ENCODE measurements around the gene CDH18.

Gene CDH18

GRCh38 chr5:19770396-19770795 is 217.6 kb downstream of the CDH18 start:
- H3K27ac Mint-ChIP-seq, result no peak overlapping the region
- peaks cover 17% of the 10 kb centered on the region for H3K9me3 Mint-ChIP-seq
- no peaks in the 10 kb centered on the region for H3K4me1 Mint-ChIP-seq (ENCODE audit: low read depth)
- H3K36me3 Mint-ChIP-seq (ENCODE audit: low read depth), result no peaks in the 10 kb centered on the region
- no peaks in the 10 kb centered on the region for H3K27me3 Mint-ChIP-seq (ENCODE audit: low read depth)
- no peak overlapping the region for H3K4me3 Mint-ChIP-seq

GRCh38 chr5:19767987-19768386 is 220.0 kb downstream of the CDH18 start:
- Mint-ChIP-seq H3K27me3 (ENCODE audit: low read depth) (no peaks in the 10 kb centered on the region), H3K36me3 (ENCODE audit: low read depth) (no peaks in the 10 kb centered on the region), H3K4me1 (ENCODE audit: low read depth) (no peaks in the 10 kb centered on the region), H3K9me3 (peaks cover 27% of the 10 kb centered on the region), H3K4me3 (no peak overlapping the region), H3K27ac (no peak overlapping the region)

- no peaks in the 10 kb centered on the region for H3K4me1 Mint-ChIP-seq (ENCODE audit: low read depth)
- no peaks in the 10 kb centered on the region for H3K27me3 Mint-ChIP-seq (ENCODE audit: low read depth)
- no peaks in the 10 kb centered on the region for H3K36me3 Mint-ChIP-seq (ENCODE audit: low read depth)
- peaks cover 24% of the 10 kb centered on the region for H3K9me3 Mint-ChIP-seq
- H3K4me3 Mint-ChIP-seq, result no peak overlapping the region
- no peak overlapping the region for H3K27ac Mint-ChIP-seq
Measured at GRCh38 chr5:19753579-19753978, 234.4 kb downstream of the CDH18 start.

DNA sequence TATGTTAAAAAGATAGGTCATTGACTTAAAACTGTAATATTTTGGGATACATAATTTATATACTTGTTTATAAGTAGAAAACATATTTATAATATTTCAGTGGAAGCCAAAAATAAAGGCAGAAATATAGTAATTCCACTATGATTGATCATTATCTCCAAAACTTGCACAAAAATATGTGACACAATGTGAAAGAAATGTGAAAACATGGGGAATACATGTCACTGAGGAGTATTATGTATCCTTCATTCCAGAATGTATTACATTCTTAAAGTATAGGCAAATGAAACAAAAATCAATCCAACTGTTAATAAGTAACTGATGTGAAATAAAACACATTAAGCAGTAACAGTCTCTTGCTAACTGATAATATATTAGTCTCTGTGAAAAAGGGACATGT is 236.7 kb downstream of the CDH18 start:
- H3K27me3 Mint-ChIP-seq (ENCODE audit: low read depth), result no peaks in the 10 kb centered on the region

DNA sequence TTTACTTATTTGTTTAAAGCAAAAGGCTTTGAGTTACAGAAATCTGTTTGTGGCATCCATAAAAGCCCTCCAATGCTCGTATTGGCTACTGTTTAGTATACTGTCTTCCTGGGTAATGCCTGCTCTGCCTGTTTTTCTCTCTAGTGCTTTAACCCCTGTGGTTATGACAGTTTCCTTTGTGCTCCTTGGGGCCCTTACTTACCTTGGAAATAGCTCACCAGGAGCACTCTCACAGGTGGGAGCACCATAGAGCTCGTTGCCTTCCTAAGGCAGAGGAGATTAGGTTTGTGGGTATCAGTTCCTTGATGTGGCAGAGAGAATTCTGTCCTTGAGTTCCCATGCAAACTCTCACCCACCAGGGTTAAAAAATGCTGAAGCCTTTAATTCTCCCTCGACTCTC is 242.8 kb downstream of the CDH18 start:
- Mint-ChIP-seq H3K4me1 (ENCODE audit: low read depth) (no peaks in the 10 kb centered on the region), H3K9me3 (peaks cover 9% of the 10 kb centered on the region), H3K4me3 (no peak overlapping the region), H3K27me3 (ENCODE audit: low read depth) (no peaks in the 10 kb centered on the region), H3K36me3 (ENCODE audit: low read depth) (no peaks in the 10 kb centered on the region), H3K27ac (no peak overlapping the region)

More for the DNA sequence above, 236.7 kb downstream of the CDH18 start:
- Mint-ChIP-seq H3K27ac (no peak overlapping the region), H3K4me3 (no peak overlapping the region), H3K9me3 (peaks cover 20% of the 10 kb centered on the region), H3K4me1 (ENCODE audit: low read depth) (no peaks in the 10 kb centered on the region), H3K36me3 (ENCODE audit: low read depth) (no peaks in the 10 kb centered on the region)

GRCh38 chr5:19739671-19740070 is 248.3 kb downstream of the CDH18 start:
- Mint-ChIP-seq H3K36me3 (ENCODE audit: low read depth) (no peaks in the 10 kb centered on the region), H3K27me3 (ENCODE audit: low read depth) (no peaks in the 10 kb centered on the region), H3K27ac (no peak overlapping the region), H3K4me3 (no peak overlapping the region), H3K9me3 (peaks cover 15% of the 10 kb centered on the region), H3K4me1 (ENCODE audit: low read depth) (no peaks in the 10 kb centered on the region)

DNA sequence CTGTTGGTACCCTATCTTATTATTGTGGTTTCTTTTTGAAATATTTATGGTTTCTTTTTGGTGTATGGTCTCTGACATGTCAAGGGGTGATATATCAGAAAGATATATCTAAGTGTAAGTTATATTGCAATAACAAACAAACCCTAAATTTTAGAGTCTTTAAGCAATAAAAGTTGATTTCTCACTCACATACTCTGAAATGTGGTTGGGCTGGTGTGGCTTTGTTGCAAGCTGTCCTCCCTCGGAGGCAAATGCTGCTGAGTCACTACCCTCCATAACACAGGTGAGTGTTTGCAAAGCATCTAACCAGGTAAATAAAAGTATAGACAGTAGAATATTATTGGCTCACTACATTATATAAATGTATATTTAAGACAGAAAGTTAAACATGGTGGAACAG is 253.2 kb downstream of the CDH18 start:
- no peak overlapping the region for H3K27ac Mint-ChIP-seq

GRCh38 chr5:19733612-19734495 is 254.1 kb downstream of the CDH18 start:
- H3K27ac Mint-ChIP-seq, result no peak overlapping the region
- H3K9me3 Mint-ChIP-seq, result peaks cover 17% of the 10 kb centered on the region
- H3K27me3 Mint-ChIP-seq (ENCODE audit: low read depth), result no peaks in the 10 kb centered on the region
- no peak overlapping the region for H3K4me3 Mint-ChIP-seq
- H3K36me3 Mint-ChIP-seq (ENCODE audit: low read depth), result no peaks in the 10 kb centered on the region
- H3K4me1 Mint-ChIP-seq (ENCODE audit: low read depth), result no peaks in the 10 kb centered on the region

More for the DNA sequence above, 253.2 kb downstream of the CDH18 start:
- H3K9me3 Mint-ChIP-seq, result peaks cover 17% of the 10 kb centered on the region
- H3K4me1 Mint-ChIP-seq (ENCODE audit: low read depth), result no peaks in the 10 kb centered on the region
- no peaks in the 10 kb centered on the region for H3K27me3 Mint-ChIP-seq (ENCODE audit: low read depth)
- no peaks in the 10 kb centered on the region for H3K36me3 Mint-ChIP-seq (ENCODE audit: low read depth)
- no peak overlapping the region for H3K4me3 Mint-ChIP-seq

GRCh38 chr5:19728571-19728970 is 259.4 kb downstream of the CDH18 start:
- Mint-ChIP-seq H3K27ac (no peak overlapping the region), H3K36me3 (ENCODE audit: low read depth) (no peaks in the 10 kb centered on the region), H3K27me3 (ENCODE audit: low read depth) (no peaks in the 10 kb centered on the region), H3K9me3 (peaks cover 13% of the 10 kb centered on the region), H3K4me1 (ENCODE audit: low read depth) (no peaks in the 10 kb centered on the region), H3K4me3 (no peak overlapping the region)

- Mint-ChIP-seq H3K9me3 (no peaks in the 10 kb centered on the region), H3K36me3 (ENCODE audit: low read depth) (no peaks in the 10 kb centered on the region), H3K27ac (no peak overlapping the region), H3K4me1 (ENCODE audit: low read depth) (no peaks in the 10 kb centered on the region), H3K27me3 (ENCODE audit: low read depth) (no peaks in the 10 kb centered on the region), H3K4me3 (no peak overlapping the region)
Measured at GRCh38 chr5:19719109-19719508, 268.9 kb downstream of the CDH18 start.

DNA sequence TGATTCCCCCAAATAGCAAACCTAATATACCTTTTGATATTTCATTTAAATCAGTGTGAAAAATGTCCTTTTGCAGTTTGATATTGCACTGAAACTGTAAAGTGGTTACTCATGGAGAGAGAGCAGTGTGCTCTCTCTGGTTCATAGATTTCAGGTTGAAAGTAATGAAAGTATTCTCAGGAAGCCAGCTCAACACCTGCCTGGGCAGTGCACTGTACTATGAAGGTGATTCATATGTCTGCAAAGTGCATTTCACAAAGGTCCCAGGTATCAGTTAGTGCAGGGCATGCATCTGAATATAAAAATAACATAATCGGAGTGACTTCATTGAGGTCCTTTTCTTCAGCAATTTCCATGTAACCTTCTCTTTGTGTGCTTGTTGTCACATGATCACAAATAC is 274.3 kb downstream of the CDH18 start:
- H3K27me3 Mint-ChIP-seq (ENCODE audit: low read depth), result no peaks in the 10 kb centered on the region
- no peak overlapping the region for H3K4me3 Mint-ChIP-seq
- no peaks in the 10 kb centered on the region for H3K36me3 Mint-ChIP-seq (ENCODE audit: low read depth)
- H3K4me1 Mint-ChIP-seq (ENCODE audit: low read depth), result no peaks in the 10 kb centered on the region
- peaks cover 11% of the 10 kb centered on the region for H3K9me3 Mint-ChIP-seq
- H3K27ac Mint-ChIP-seq, result no peak overlapping the region

DNA sequence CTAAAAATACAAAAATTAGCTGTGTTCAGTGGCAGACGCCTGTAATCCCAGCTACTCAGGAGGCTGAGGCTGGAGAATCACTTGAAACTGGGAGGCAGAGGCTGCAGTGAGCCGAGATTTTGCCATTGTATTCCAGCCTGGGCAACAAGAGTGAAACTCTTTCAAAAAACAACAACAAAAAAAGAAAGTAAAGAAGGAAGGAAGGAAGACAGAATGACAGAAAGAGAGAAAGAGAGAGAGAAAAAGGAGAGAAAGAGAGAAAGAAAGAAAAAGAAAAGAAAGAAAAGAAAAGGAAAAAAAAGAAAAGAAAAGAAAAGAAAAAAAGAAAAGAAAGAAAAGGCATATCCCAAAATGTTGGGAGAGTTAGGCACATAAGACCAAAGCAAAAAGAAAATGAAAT is 278.6 kb downstream of the CDH18 start:
- no peak overlapping the region for H3K27ac Mint-ChIP-seq
- H3K4me3 Mint-ChIP-seq, result no peak overlapping the region
- no peaks in the 10 kb centered on the region for H3K4me1 Mint-ChIP-seq (ENCODE audit: low read depth)
- H3K27me3 Mint-ChIP-seq (ENCODE audit: low read depth), result no peaks in the 10 kb centered on the region
- peaks cover 32% of the 10 kb centered on the region for H3K9me3 Mint-ChIP-seq
- no peaks in the 10 kb centered on the region for H3K36me3 Mint-ChIP-seq (ENCODE audit: low read depth)

DNA sequence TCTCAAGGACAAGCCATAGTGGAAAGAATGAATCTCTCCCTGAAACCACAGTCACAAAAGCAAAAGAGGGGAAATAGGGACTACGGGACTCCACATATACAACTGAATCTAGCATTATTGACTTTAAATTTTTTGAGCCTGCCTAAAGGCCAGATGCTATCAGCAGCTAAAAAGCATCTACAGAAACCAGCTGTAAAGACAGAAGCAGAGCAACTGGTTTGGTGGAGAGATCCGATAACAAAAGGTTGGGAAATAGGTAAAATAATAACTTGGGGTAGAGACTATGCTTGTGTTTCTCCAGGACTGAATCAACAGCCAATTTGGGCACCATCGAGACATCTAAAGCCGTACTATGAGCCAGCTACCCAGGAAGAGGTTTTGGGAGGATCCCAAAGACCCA is 281.2 kb downstream of the CDH18 start:
- H3K27ac Mint-ChIP-seq, result no peak overlapping the region
- H3K4me1 Mint-ChIP-seq (ENCODE audit: low read depth), result no peaks in the 10 kb centered on the region
- H3K4me3 Mint-ChIP-seq, result no peak overlapping the region
- H3K9me3 Mint-ChIP-seq, result peaks cover 36% of the 10 kb centered on the region
- no peaks in the 10 kb centered on the region for H3K36me3 Mint-ChIP-seq (ENCODE audit: low read depth)
- H3K27me3 Mint-ChIP-seq (ENCODE audit: low read depth), result no peaks in the 10 kb centered on the region

DNA sequence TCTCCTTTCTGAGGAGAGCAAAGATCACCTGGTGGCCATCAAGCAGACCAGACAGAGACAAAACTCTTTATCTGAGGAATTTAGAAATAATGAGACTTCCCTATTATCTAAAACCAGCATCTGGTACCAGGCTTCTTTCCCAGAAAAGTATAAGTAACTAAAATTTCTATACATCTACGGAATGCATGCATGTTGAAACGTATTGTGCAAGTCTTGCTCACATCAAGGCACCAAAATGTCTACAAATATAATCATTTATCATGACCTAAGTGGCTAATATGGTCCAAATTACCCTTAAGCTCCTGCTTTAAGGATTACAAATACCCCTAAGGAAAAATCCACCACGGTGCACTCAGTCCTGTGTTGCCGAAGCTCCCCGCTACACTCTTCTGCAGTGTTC is 286.3 kb downstream of the CDH18 start:
- Mint-ChIP-seq H3K4me1 (ENCODE audit: low read depth) (no peaks in the 10 kb centered on the region), H3K27me3 (ENCODE audit: low read depth) (no peaks in the 10 kb centered on the region), H3K9me3 (peaks cover 21% of the 10 kb centered on the region), H3K36me3 (ENCODE audit: low read depth) (no peaks in the 10 kb centered on the region), H3K27ac (no peak overlapping the region), H3K4me3 (no peak overlapping the region)

GRCh38 chr5:19694949-19695611 is 292.9 kb downstream of the CDH18 start:
- Mint-ChIP-seq H3K27ac (no peak overlapping the region), H3K4me1 (ENCODE audit: low read depth) (no peaks in the 10 kb centered on the region), H3K4me3 (no peak overlapping the region), H3K27me3 (ENCODE audit: low read depth) (no peaks in the 10 kb centered on the region), H3K36me3 (ENCODE audit: low read depth) (no peaks in the 10 kb centered on the region), H3K9me3 (peaks cover 9% of the 10 kb centered on the region)
